ENCODE results near the gene ATP9A. TPM values are rescaled to one million over a fixed set of nuclear protein-coding genes. Genes with fewer than 3 reads are reported as not detected.
A peak's percentile ranks its signal among the peaks of the same experiment; 100 is the strongest.

ATP9A gene
- total and polyA plus RNA-seq, 10 of the 15 experiments (the other 5 are each of a cell fraction or from before 2014, with no cell fraction given), result 0.03 to 0.81 (median 0.14) TPM

GRCh38 chr20:51696304-51697071 lies 71.7 kb downstream of the ATP9A start:
- H3K4me3 ChIP-seq, result no peak overlapping the region
- H2AFZ ChIP-seq (ENCODE audit: control insufficient read depth, low read depth, low read length), result no peak overlapping the region
- ChIA-PET RAD21 (ENCODE audit: unreplicated experiment) (no interaction called here), POLR2A (no interaction called here), CTCF (interaction anchor here (0.7 to 1.0 kb wide), 4 partner anchors 12 to 269 kb away, joined by 3 to 5 read pairs (median 3); no protein-coding TSS in a partner anchor), SMC1A (ENCODE audit: uncharacterized antibody, unreplicated experiment) (no interaction called here)
- no peak overlapping the region for H3K27ac ChIP-seq (ENCODE audit: control insufficient read depth, insufficient read depth)
- no peak for DNase-seq (ENCODE audit: low read depth, low spot score)
- WGBS (ENCODE audit: insufficient coverage, insufficient replicate concordance, low lambda C conversion rate, missing lambda C conversion rate), result 8% methylated on average over 2 of the region's 2 CpGs
- no peak overlapping the region for H3K4me2 ChIP-seq (ENCODE audit: control insufficient read depth, insufficient read depth)
- in situ Hi-C loops (cut with MboI), result no loop called here
- no peak overlapping the region for H3K9ac ChIP-seq (ENCODE audit: control insufficient read depth, insufficient read depth, low read length)
- intact Hi-C loops (cut with micrococcal nuclease; ENCODE audit: unreplicated experiment), result no loop called here
- H3K36me3 ChIP-seq (ENCODE audit: control insufficient read depth in 2 of 2, insufficient read depth in 2 of 2, low read length in 1 of 2), result no peaks in the 10 kb centered on the region
- no peaks in the 10 kb centered on the region for H3K4me1 ChIP-seq (ENCODE audit: control insufficient read depth, insufficient read depth, low read length)
- no peak for ATAC-seq
- no TSS peak for BruUV-seq (replicated peaks)
- H4K20me1 ChIP-seq (ENCODE audit: control insufficient read depth, insufficient read depth), result no peaks in the 10 kb centered on the region
- no peaks in the 10 kb centered on the region for H3K9me3 ChIP-seq (replicated peaks; ENCODE audit: control insufficient read depth, insufficient read depth, low read length)
- no peak for FAIRE-seq
- H3K27me3 ChIP-seq (replicated peaks in 1 of 2; ENCODE audit: control insufficient read depth in 2 of 2, insufficient read depth in 2 of 2, low read length in 1 of 2), result peaks cover 4% of the 10 kb centered on the region in 2 experiments; a peak in 3 of 4 replicates
- H3K79me2 ChIP-seq (ENCODE audit: control insufficient read depth, insufficient read depth, low read length), result no peaks in the 10 kb centered on the region
- TF ChIP-seq NFXL1 (IDR thresholded peaks at IDR 0.05; ENCODE audit: borderline replicate concordance) (0 out of 2 replicates have a peak, but pooled peaks have one; percentile 41), ZNF24 (IDR thresholded peaks at IDR 0.05) (no peak)

- SMC1A ChIA-PET (ENCODE audit: uncharacterized antibody, unreplicated experiment), result no interaction called here
- POLR2A ChIA-PET, result no interaction called here
- Histone ChIP-seq H3K36me3 (ENCODE audit: control insufficient read depth in 2 of 2, insufficient read depth in 2 of 2, low read length in 1 of 2) (no peaks in the 10 kb centered on the region), H4K20me1 (ENCODE audit: control insufficient read depth, insufficient read depth) (no peaks in the 10 kb centered on the region), H3K9me3 (replicated peaks; ENCODE audit: control insufficient read depth, insufficient read depth, low read length) (no peaks in the 10 kb centered on the region), H3K27ac (ENCODE audit: control insufficient read depth, insufficient read depth) (no peak overlapping the region), H3K79me2 (ENCODE audit: control insufficient read depth, insufficient read depth, low read length) (no peaks in the 10 kb centered on the region), H3K4me2 (ENCODE audit: control insufficient read depth, insufficient read depth) (no peak overlapping the region), H3K9ac (ENCODE audit: control insufficient read depth, insufficient read depth, low read length) (no peak overlapping the region), H3K4me3 (no peak overlapping the region), H2AFZ (ENCODE audit: control insufficient read depth, low read depth, low read length) (no peak overlapping the region), H3K27me3 (replicated peaks in 1 of 2; ENCODE audit: control insufficient read depth in 2 of 2, insufficient read depth in 2 of 2, low read length in 1 of 2) (peaks cover 4% of the 10 kb centered on the region in 2 experiments; a peak in 3 of 4 replicates), H3K4me1 (ENCODE audit: control insufficient read depth, insufficient read depth, low read length) (no peaks in the 10 kb centered on the region)
- in situ Hi-C loops (cut with MboI) (no loop called here), intact Hi-C loops (cut with micrococcal nuclease; ENCODE audit: unreplicated experiment) (no loop called here)
- CTCF ChIA-PET, result interaction anchor here (0.6 to 1.0 kb wide), 4 partner anchors 12 to 424 kb away, joined by 3 to 5 read pairs (median 3); no protein-coding TSS in a partner anchor
- under 1% methylated on average over 14 of the region's 14 CpGs for WGBS (ENCODE audit: insufficient coverage, insufficient replicate concordance, low lambda C conversion rate, missing lambda C conversion rate)
- no TSS peak for BruUV-seq (replicated peaks)
- FAIRE-seq (no peak), ATAC-seq (no peak), DNase-seq (ENCODE audit: low read depth, low spot score) (no peak)
- RAD21 ChIA-PET (ENCODE audit: unreplicated experiment), result no interaction called here
- TF ChIP-seq NFIC (IDR thresholded peaks at IDR 0.05; ENCODE audit: low read depth, low read length), result no peak
- TF ChIP-seq, protein P1, sequence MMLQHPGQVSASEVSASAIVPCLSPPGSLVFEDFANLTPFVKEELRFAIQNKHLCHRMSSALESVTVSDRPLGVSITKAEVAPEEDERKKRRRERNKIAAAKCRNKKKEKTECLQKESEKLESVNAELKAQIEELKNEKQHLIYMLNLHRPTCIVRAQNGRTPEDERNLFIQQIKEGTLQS (IDR thresholded peaks at IDR 0.05; ENCODE audit: borderline replicate concordance, extremely low read depth, low read depth, low read length), result no peak
- no peak for TF ChIP-seq BCL11A (IDR thresholded peaks at IDR 0.05; ENCODE audit: low read depth, low read length)
- TF ChIP-seq SMAD5 (IDR thresholded peaks at IDR 0.05; ENCODE audit: low read depth), result no peak
- no peak for TF ChIP-seq DPF2 (IDR thresholded peaks at IDR 0.05)
- TF ChIP-seq HDAC2 (IDR thresholded peaks at IDR 0.05), result no peak
- TF ChIP-seq JUND (IDR thresholded peaks at IDR 0.05; ENCODE audit: low read depth, low read length), result no peak
- no peak for TF ChIP-seq REST (IDR thresholded peaks at IDR 0.05; ENCODE audit: low read depth, low read length)
- TF ChIP-seq ETV6 (conservative IDR thresholded peaks at IDR 0.05 in 1 of 2, IDR thresholded peaks at IDR 0.05 in 1 of 2; ENCODE audit: borderline replicate concordance in 1 of 2, low read depth in 1 of 2), result no peak
These were observed 72.5 kb downstream of the ATP9A start for GRCh38 chr20:51695574-51696303.

Measured in GM12878 (cell line).